HG03520 (cell line): Measurements from ENCODE around the gene SLC16A5.
"Not testable (repeated sequence)": the region's sequence is repeated elsewhere in the genome, so short reads cannot be mapped to it uniquely, and the experiment has no call there.

ENCODE experiments used
- ATAC-seq: cut with Tn5 transposase; IDR thresholded peaks from one replicate; pipeline ENCODE4 v1.9.1; 2021; ENCODE audit warnings: mild to moderate bottlenecking, moderate library complexity; ENCODE audit not compliant: unreplicated experiment

The SLC16A5 gene

DNA sequence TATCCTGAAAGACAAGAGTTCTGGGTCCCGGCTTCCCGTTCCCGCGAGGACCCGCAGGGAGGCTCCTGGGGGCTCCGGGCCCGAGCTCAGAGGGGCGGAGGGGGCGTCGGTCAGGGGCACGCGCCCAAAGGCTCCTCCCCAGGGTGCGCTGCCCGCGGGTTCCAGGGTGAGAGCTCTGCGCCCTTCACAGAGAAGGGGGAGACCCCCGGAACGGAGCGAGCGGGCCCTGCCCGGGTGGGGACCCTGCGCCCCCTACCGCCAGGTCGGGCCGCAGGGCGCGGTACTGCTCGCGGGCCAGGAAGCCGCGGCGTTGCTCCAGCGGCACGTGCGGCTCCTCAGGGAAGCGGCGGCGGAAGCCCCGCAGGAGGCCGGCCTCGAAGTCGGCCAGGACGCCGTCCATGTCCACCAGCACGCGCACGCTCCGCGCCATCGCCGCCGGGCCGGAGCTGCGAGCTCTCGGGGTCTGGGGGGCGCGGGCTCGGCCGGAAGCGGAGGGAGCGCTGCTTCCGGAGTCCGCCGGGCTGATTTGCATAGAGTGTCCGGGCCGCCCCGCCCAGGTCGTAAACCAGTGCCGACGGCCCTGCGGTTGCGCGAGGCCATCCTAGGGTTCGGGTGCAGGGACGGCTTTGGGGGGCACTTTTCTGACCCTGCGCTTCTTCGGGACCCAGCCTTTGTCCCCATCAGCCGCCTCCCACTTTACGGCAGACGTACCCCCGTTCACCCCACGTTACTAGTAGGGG lies 43.7 kb downstream of the SLC16A5 start, which contains the start of gene NT5C:
TSS of gene NT5C (minus strand) at position 465 of the 740 bp plus-strand sequence. CDS start at position 430, 35 bp downstream.
- peak; percentile 63 for ATAC-seq

DNA sequence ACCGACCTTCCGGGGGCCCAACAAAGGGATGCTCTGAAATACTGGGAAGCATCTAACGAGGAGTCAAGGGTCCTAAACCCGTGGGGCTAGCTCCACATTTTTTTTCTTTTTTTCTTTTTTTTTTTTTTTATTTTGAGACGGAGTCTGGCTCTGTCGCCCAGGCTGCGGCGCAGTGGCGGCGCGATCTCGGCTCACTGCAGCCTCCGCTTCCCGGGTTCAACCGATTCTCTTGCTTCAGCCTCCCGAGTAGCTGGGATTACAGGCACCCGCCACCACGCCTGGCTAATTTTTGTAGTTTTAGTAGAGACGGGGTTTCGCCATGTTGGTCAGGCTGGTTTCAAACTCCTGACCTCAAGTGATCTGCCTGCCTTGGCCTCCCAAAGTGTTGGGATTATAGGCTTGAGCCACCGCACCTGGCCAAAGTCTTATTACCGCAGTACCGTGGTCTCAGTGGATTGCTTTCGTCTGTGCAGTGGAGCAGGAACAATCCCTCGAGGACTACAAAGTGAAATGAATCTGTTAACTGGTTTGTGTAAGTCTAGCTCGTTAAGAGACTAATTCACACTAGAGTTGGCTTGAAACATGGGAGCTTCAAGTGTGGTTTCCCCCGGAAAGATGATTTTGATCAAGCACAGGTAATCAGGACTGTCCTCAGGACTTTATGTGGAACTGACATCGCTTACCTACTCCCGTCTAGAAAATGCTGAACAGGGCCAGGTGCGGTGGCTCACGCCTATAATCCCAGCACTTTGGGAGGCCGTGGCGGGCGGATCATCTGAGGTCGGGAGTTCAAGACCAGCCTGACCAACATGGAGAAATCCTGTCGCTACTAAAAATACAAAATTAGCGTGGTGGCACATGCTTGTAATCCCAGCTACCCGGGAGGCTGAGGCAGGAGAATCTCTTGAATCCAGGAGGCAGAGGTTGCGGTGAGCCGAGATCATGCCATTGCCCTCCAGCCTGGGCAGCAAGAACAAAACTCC lies 44.6 kb downstream of the SLC16A5 start:
- ATAC-seq, result not testable (repeated sequence)

DNA sequence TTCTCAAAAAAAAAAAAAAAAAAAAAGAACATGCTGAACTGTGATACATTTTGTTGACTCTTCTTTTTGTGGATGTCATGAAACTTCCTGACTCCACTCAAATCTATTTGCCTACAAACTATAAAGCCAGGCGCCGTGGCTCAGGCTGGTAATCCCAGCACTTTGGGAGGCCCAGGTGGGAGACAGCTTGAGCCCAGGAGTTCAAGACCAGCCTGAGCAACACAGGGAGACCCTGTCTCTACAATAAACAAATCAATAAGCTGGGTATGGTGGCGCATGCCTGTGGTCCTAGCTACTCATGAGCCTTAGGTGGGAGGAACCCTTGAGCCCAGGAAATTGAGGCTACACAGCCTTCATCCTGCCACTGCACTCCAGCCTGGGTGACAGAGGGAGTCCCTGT lies 45.2 kb downstream of the SLC16A5 start:
- no peak for ATAC-seq

DNA sequence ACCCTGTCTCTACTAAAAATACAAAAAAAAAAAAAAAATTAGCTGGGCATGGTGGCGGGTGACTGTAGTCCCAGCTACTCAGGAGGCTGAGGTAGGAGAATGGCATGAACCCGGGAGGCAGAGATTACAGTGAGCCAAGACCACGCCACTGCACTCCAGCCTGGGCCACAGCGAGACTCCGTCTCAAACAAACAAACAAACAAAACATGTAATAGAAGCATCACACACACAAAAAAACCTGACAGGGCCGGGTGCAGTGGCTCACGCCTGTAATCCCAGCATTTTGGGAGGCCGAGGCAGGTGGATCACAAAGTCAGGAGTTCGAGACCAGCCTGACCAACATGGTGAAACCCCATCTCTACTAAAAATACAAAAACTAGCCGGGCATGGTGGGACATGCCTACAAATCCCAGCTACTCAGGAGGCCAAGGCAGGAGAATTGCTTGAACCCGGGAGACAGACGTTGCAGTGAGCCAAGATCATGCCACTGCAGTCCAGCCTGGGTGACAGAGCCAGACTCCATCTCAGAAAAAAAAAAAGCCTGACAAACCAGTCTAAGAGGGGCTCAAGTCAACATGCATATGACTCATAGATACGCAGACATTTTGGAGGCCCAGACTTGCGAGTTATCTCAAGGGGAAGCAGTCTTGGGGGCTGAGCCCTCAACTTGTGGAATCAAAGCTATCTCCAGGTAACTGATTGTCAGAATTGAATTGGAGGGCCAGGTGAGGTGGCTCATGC lies 46.0 kb downstream of the SLC16A5 start:
- ATAC-seq, result not testable (repeated sequence)

DNA sequence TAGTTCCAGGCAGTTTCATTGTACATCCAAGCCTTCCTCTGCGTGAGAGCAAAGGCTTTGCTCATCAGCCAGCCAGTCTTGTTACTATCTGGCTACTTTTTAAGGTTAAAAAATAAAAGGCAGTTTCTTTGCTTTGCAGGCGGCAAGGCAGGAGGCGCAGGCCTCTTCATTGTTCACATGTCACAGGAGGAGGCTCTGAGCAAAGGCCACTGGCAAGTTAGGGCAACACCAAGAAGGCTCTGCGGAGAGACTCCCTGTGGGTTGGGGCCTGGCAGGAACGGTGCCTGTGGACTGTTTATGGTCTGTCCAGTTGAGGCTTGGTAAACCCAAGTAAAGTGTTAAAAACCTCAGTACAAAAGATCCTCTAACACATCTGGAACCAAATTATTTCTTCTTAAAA lies 47.7 kb downstream of the SLC16A5 start:
- no peak for ATAC-seq

DNA sequence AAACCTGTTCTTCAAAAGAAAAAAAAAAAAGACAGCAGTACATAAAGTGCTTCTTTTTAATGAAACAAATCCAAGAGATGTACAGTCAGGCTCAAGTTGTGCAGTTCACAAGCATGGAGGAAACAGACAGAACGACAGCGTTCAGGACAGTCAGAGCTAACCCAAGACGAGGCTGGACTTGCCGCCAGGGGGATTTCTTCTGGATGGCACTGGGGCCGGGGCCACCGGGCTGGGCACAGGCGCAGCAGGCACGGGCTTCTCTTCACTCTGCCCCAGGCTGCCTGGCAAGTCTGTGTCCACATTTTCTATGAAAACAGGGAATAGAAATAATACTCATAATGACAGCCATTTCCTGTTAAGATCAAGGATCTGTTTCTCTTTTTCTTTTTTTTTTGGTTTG lies 48.2 kb downstream of the SLC16A5 start:
- no peak for ATAC-seq

DNA sequence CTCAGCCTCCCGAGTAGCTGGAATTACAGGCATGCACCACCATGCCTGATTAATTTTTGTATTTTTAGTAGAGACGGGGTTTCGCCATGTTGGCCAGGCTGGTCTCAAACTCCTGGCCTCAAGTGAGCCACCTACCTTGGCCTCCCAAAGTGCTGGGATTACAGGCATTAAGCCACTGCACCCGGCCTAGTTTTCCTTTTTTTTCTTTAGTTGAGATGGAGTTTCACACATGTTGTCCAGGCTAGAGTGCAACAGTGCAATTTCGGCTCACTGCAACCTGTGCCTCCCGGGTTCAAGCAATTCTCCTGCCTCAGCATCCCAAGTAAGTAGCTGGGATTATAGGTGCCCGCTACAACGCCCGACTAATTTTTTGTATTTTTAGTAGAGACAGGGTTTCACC lies 50.0 kb downstream of the SLC16A5 start:
- ATAC-seq, result not testable (repeated sequence)

DNA sequence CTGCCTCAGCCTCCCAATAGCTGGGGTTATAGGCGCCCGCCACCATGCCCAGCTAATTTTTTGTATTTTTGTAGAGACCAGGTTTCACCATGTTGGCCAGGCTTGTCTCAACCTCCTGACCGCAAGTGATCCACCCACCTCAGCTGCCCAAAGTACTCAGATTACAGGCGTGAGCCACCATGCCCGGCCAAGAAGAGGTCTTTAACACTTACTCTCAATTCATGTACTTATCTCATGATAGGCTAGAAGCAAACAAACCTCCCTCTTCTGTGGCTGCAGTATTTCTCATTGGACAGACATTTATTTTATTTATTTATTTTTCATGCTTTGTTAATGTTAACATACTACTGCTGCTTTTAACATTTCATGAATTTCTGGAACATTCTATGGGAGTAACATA lies 50.8 kb downstream of the SLC16A5 start:
- ATAC-seq, result no peak

DNA sequence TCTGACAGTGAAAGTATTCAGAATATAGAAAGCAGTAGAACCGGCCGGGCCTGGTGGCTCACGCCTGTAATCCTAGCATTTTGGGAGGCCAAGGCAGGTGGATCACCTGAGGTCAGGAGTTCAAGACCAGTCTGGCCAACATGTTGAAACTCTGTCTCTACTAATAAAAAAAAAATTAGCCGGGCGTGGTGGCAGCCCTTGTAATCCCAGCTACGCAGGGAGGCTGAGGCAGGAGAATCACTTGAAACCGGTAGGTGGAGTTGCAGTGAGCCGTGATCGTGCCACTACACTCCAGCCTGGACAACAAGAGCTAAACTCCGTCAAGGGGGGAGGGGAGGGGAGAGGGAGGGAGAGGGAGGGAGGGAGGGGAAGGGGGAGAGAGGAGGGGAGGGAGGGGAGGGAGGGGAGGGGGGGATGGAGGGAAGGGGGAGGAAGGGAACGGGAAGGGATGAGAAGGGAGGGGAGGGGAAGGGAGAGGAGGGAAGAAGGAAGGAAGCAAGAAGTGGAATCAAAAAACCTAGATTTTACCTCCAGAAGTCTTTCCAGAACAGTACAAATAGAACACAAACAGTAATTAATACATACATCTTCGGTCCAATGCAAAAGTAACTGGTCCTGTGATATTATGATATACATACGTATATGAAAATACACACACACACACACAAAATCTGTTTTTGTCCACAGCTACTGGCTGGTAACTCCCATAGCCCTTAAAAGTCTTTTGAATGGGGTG lies 54.6 kb downstream of the SLC16A5 start:
- no peak for ATAC-seq

DNA sequence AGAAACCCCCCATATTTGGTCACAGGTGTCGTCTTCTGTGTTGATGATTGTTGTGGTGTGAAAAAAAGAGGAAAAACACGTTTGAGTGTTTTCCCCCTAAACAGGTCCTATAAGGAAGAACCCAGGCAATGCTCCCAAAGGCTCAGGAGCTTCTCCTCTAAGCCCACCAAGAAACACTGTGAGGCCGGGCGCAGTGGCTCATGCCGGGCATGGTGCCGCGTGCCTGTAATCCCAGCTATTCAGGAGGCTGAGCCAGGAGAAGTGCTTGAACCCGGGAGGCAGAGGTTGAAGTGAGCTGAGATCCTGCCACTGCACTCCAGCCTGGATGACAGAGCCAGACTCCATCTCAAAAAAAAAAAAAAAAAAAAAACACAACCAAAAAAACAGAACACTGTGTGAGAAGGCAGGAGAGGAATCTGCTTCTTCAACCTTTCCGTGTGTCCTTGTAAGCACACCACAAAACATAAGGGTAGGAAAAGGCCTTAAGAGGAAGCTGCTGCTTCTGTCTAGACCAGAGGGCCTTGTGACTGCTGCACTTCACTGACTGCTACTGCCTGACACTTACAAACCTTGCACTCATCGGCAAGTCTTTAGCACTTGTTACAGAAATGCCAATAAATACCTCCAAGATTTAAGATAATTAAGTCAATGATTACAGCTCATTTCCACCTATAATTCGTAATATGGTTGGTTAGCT lies 57.2 kb downstream of the SLC16A5 start:
- ATAC-seq, result no peak

DNA sequence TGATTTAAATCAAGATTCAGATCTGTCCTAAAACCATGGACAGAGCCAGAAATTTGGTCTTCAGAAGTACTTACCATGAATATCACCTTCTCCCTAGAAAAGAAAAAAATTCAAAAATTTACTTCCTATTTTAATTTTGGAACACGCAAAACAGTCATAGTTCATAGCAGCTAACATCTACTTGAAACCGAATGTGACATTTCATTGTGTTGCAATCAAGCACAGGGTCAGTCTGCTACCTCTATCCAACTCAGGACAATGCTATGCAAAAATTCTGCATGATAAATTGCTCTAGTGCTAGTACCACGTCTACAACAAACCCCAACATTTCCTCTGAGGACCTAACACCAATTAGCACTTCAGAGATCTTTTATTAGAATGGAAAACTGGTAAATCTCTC lies 58.8 kb downstream of the SLC16A5 start:
- no peak for ATAC-seq

DNA sequence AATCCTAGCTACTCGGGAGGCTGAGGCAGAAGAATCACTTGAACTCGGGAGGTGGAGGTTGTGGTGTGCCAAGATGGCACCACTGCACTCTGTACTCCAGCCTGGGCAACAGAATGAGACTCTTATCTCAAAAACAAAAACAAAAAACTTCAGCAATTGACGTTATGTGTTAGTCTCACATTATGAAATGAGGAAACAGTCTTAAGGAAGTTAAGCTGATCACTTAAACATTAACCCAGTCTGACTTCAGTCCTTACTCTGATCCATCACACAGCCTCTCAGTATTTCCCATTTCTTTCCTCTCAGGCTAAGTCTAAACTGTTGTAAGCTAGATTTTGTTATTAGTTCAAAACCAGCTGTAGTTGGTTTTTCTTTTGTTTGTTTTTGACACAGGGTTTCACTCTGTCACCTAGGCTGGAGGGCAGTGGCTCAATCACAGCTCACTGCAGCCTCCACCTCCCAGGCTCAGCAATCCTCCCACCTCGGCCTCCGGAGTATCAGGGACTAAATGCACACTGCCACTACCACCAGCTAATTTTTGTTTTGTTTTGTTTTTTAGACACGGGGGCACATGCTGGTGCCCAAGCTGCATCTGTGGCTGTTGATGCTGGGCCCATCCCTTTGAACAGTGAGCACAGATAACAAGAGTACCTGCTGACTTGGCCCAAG lies 60.3 kb downstream of the SLC16A5 start:
- ATAC-seq, result no peak

DNA sequence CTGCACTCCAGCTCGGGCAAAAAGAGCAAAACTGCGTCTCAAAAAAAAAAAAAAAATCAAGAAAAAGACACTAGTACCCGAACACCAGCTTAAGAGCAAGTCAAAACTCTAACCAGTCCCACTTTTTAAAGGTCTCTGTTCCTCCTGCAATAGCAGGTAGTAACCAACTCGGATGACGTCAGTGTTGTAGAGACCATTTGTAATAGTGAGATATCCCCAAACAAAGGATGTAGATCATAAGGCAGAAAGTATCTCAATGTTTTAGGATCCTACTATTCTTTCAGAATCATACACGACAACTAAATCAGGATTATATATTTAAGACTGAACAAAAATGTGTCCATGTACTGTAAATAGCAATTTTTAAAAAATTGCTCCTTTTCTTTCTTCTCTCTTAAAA lies 64.2 kb downstream of the SLC16A5 start:
- no peak for ATAC-seq

DNA sequence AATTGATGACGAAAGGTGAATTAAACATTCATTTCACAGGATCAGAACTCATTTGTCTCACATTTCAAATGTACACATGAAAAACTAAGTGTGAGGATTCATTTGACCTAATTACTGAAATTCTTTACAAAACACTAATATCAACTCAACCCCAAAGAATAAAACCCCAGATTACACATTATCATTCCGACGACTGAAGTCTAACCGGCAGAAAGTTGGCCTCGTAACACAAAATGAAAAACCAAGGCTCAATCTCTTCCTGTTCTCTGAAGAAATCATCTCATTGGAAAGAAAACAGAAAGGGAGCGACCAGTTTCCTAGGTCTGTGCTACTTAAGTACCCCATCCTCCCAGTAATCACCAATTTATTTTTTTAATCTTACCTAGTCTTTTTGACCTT lies 64.8 kb downstream of the SLC16A5 start:
- no peak for ATAC-seq

DNA sequence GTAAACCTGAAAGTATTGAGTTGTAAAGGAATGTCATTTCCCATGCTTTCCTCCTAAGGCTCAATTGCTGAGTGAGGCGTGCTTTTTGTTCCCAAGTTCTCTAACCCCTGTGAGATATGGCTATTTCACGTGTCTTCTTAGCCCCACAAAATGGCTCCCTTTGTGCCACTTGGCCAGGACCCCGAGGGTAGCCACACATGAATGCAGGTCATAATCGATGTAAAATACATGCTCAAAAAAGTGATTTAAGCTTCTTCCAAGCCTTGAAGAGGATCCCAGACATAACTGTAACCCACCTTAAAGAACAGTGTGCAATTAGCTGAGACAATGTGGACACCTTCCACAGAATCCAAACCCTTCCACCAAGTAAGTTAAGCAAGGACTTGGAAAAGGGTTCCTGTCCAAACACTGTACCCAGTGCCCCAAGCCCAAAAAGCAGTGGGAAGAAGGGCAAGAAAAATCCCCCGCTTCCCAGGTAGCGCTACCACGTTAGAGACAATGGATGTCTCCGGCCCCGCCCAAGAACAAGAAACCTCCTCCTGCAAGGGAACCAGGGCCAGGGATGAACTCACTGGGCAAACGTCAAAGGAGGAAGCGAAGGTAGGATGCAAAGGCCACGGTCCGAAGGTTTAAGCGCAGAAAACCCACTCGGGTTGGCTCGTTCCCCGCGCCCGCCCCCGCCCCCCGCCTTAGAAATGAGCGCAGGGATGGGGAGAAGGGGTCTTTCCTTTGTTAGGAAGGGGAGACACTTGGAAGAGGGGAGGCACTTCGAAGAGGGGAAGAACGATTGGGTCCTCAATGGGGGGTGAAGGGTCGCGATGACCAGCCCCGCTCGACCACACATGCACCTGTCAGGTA lies 65.4 kb downstream of the SLC16A5 start:
- no peak for ATAC-seq

DNA sequence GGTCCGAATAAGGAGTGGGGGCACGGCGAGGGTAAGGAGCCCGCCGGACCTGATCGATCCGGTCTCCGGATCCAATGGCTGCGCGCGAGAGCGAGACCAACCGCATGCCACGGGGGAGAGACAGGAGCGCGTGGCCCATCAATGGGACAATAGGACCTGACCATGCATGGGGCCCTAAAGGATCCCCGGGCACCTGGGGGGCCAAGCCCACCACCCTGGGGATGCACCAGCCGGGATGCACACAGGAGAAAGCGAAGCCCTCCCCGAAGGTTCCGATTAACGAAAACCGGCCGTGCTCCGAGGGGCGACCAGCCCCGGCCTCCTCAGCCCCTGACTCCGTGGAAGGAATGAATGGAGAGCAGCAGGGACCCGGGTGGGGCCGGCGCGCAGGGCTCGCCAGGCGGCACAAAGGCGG lies 66.0 kb downstream of the SLC16A5 start:
- peak; percentile 1 for ATAC-seq

DNA sequence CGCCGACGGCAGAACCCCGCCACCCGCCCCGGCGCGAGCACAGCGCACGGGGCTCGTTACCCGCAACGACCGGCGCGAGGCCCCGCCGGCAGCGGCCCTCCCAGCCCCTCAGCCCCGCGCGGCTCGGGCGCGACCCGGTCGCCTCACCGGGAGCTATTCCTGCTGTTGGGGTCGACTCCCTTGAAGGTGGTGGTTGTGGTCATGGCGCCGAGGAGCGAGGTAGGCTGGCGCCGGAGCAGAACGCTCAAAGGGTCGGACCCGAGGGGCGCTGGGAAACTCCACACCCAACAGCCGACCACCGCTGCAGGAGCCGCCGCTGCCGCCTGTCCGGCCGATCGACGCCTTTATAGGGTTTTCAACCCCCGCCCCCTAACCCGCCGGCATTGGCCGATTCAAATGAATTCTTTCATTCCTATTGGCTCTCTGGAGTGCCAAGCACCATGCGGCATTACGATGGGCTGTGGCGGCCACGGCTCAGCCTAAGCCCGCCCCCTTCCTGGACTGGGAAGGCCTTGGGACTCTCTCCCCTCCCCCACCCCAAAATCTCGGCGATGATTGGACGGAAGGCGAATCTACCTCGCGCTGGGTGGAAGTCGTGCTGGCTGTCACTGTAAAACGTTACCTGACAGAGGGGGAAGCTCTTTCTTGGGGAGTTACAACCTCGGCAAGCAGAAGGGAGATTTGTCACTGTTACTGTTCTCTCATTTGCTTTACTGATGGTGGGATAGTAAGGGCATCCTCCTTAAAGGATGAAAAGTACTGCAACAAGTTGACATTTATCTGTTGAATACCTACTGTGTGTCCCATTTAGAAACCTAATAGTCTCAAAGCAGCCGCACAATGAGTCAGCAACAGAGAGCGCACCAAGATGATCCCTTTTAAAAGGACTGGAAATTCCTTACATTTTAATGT lies 66.7 kb downstream of the SLC16A5 start, which contains the start of gene JPT1:
TSS of gene JPT1 (minus strand) at position 318 of the 912 bp plus-strand sequence. CDS start at position 203, 115 bp downstream.
- peak; percentile 89 for ATAC-seq
